K562 (cell line): Measurements from ENCODE around the gene TAS1R3. TPM values are rescaled to one million over a fixed set of nuclear protein-coding genes. Genes with fewer than 3 reads are reported as not detected.

ENCODE experiments used
- ATAC-seq: fragments of 200-7000 bp; cut with Tn5 transposase; 3 replicates; pipeline ENCODE4 v1.9.1; 2020; ENCODE audit warnings: moderate library complexity
- BruUV-seq: library from RNA; stranded (reverse); fragments of 400-500 nt; replicated peaks from 2 replicates; lab custom pipeline; 2021; lab: Mats Ljungman, UMichigan
- CTCF ChIA-PET: fragments of 300-600 bp; formaldehyde crosslinking; extraction: SDS; loops from one replicate; lab custom pipeline; 2021; ENCODE audit warnings: low intra/inter-chr PET ratio; lab: Yijun Ruan, JAX
- POLR2A ChIA-PET: fragments of 300-600, 350-650 bp; sonication (Branson Sonifier 250); formaldehyde crosslinking; extraction: SDS; loops from one replicate; lab custom pipeline; 2021; ENCODE audit warnings: antibody characterized with exemption, inconsistent platforms; lab: Yijun Ruan, JAX
- DNase-seq, 4 experiments: peaks; one replicate each; pipeline versions ENCODE4 v3.0.0 to v3.0.0-alpha.2; 2011 to 2018; ENCODE audit warnings: low spot score in 3 of 4, mixed read lengths in 3 of 4; ENCODE audit errors: extremely low read depth in 1 of 4
- FAIRE-seq: peaks from 2 replicates; lab custom pipeline; 2011; peaks lifted over from hg19 to GRCh38; lab: Jason Lieb, UNC
- H2AFZ ChIP-seq: 2 replicates; pipeline ENCODE4 v1.6.0; 2011; ENCODE audit warnings: low read depth, low read length, control low read depth, inconsistent platforms
- H3K27ac ChIP-seq: fragments of 200-600 bp; 3 replicates; pipeline ENCODE4 v1.8.0; 2011; ENCODE audit warnings: low read depth, mild to moderate bottlenecking, control low read depth, inconsistent platforms, low read length, moderate library complexity, mixed read lengths; ENCODE audit errors: extremely low read depth
- H3K27me3 ChIP-seq, 2 experiments: fragments of 300-600 bp in 1 of 2; 2 replicates in 1 of 2; 3 replicates in 1 of 2; pipeline versions ENCODE4 v1.6.0 to v1.8.0; 2011; ENCODE audit warnings: inconsistent platforms in 2 of 2, low read length in 2 of 2, mild to moderate bottlenecking in 1 of 2, mixed read lengths in 1 of 2, moderate library complexity in 1 of 2; ENCODE audit not compliant: control insufficient read depth in 2 of 2, insufficient read depth in 2 of 2
- H3K36me3 ChIP-seq: fragments of 300-600 bp; 3 replicates; pipeline ENCODE4 v1.8.0; 2011; ENCODE audit warnings: mild to moderate bottlenecking, low read length, inconsistent platforms; ENCODE audit not compliant: control insufficient read depth, insufficient read depth
- H3K4me1 ChIP-seq, 2 experiments: fragments of 200-600 bp in 1 of 2; replicated peaks in 1 of 2; 2 replicates in 1 of 2; 3 replicates in 1 of 2; pipeline versions ENCODE4 v1.5.1 to v1.8.0; 2011; ENCODE audit warnings: inconsistent platforms in 2 of 2, low read length in 2 of 2, mild to moderate bottlenecking in 1 of 2, mixed read lengths in 1 of 2, moderate library complexity in 1 of 2; ENCODE audit not compliant: control insufficient read depth in 2 of 2, insufficient read depth in 2 of 2
- H3K4me2 ChIP-seq: 2 replicates; pipeline ENCODE4 v1.6.1; 2011; ENCODE audit warnings: low read length, control low read depth, inconsistent platforms, mixed read lengths; ENCODE audit not compliant: insufficient read depth
- H3K4me3 ChIP-seq: fragments of 200-600 bp; sonication (generic), shearing (Covaris generic); 2 replicates; pipeline ENCODE4 v1.5.1; 2016; ENCODE audit warnings: control low read depth, inconsistent platforms
- H3K79me2 ChIP-seq: fragments of 200-600 bp; 3 replicates; pipeline ENCODE4 v1.8.0; 2011; ENCODE audit warnings: low read length, inconsistent platforms; ENCODE audit not compliant: control insufficient read depth, insufficient read depth
- H3K9ac ChIP-seq, 2 experiments: 2 replicates each; pipeline versions ENCODE4 v1.6.0 to v1.6.1; 2011; ENCODE audit warnings: low read depth in 2 of 2, low read length in 2 of 2, control low read depth in 1 of 2, inconsistent platforms in 1 of 2, mild to moderate bottlenecking in 1 of 2, mixed read lengths in 1 of 2; ENCODE audit not compliant: insufficient read depth in 1 of 2
- H3K9me1 ChIP-seq: one replicate; pipeline ENCODE4 v1.6.0; 2011; ENCODE audit warnings: inconsistent platforms, mild to moderate bottlenecking, low read length, moderate library complexity; ENCODE audit not compliant: control insufficient read depth, insufficient read depth
- H3K9me3 ChIP-seq: replicated peaks from 2 replicates; pipeline ENCODE4 v1.5.1; 2011; ENCODE audit warnings: low read depth, low read length, inconsistent platforms; ENCODE audit not compliant: control insufficient read depth, insufficient read depth
- H4K20me1 ChIP-seq: replicated peaks from 2 replicates; pipeline ENCODE4 v1.6.1; 2011; ENCODE audit warnings: low read length, inconsistent platforms, mixed read lengths; ENCODE audit not compliant: control insufficient read depth, insufficient read depth
- KLF1 ChIP-seq: fragments of 450-650 bp; IDR thresholded peaks from 2 replicates; pipeline ENCODE4 v1.6.1; 2016; ENCODE audit warnings: missing genetic modification characterization, missing compliant biosample characterization
- NR3C1 ChIP-seq: sonication (generic); formaldehyde crosslinking; IDR thresholded peaks from 2 replicates; pipeline ENCODE4 v1.8.1; 2022; ENCODE audit warnings: missing genetic modification reagents
- PCBP1 ChIP-seq: fragments of 200-400 bp; formaldehyde crosslinking; IDR thresholded peaks from 2 replicates; pipeline ENCODE4 v1.6.1; 2018; ENCODE audit warnings: mild to moderate bottlenecking, low read depth, low read length; ENCODE audit not compliant: poor library complexity, severe bottlenecking
- POLR2G ChIP-seq: fragments of 200-400 bp; formaldehyde crosslinking; IDR thresholded peaks from 2 replicates; pipeline ENCODE4 v1.6.1; 2017; ENCODE audit warnings: low read depth, mild to moderate bottlenecking, antibody characterized with exemption, low read length, moderate library complexity
- RB1 ChIP-seq: fragments of 450-650 bp; IDR thresholded peaks from 2 replicates; pipeline ENCODE4 v1.6.1; 2017; ENCODE audit warnings: low read depth, mild to moderate bottlenecking
- SMC3 ChIP-seq: conservative IDR thresholded peaks from 2 replicates; pipeline ENCODE4 v1.6.1; 2011; ENCODE audit warnings: low read depth, low read length, improper control_type of control experiment; ENCODE audit not compliant: insufficient read depth
- SPI1 ChIP-seq: IDR thresholded peaks from 2 replicates; pipeline ENCODE4 v1.6.1; 2011; ENCODE audit warnings: low read depth, low read length, control low read depth, borderline replicate concordance
- TAF15 ChIP-seq: fragments of 200-400 bp; formaldehyde crosslinking; IDR thresholded peaks from 2 replicates; pipeline ENCODE4 v1.6.1; 2017; ENCODE audit warnings: mild to moderate bottlenecking, low read depth, low read length, moderate library complexity
- ZNF282 ChIP-seq: sonication (generic); formaldehyde crosslinking; IDR thresholded peaks from 2 replicates; pipeline ENCODE4 v1.8.1; 2023; ENCODE audit warnings: missing genetic modification reagents
- ZNF644 ChIP-seq: fragments of 200-800 bp; sonication (Bioruptor generic); IDR thresholded peaks from 2 replicates; pipeline ENCODE4 v1.6.1; 2016; ENCODE audit warnings: low read depth, missing genetic modification characterization, missing compliant biosample characterization
- WGBS: fragments of 100-300 bp; shearing (Covaris generic); methylation state at CpG from one replicate; pipeline ENCODE4 v1.1.6; 2016; ENCODE audit warnings: low coverage, mixed read lengths; ENCODE audit not compliant: insufficient coverage; ENCODE audit errors: missing lambda C conversion rate; 5-methylcytosine and 5-hydroxymethylcytosine counted together
- in situ Hi-C: fragments of 300-500 bp; cut with MboI; formaldehyde crosslinking; loops from 4 replicates; pipeline ENCODE4 v1.15.0; 2018; ENCODE audit warnings: inconsistent platforms, mixed read lengths
- intact Hi-C: fragments of 100-400 bp; cut with micrococcal nuclease; formaldehyde crosslinking; loops from 2 replicates; pipeline ENCODE4 v1.14.2; 2022
- polyA plus RNA-seq, 8 experiments: library from polyadenylated mRNA; depleted of rRNA in 4 of 8; stranded (reverse) in 5 of 8; unstranded in 3 of 8; fragments of >200 nt; fragmentation: Nextera tagmentation in 2 of 8; fragmentation: Illumina TruSeq in 1 of 8; extraction: Ambion mirVana in 2 of 8; extraction: Trizol in 1 of 8; gene quantifications; 2 replicates each; pipeline versions ENCODE4 v1.2.1 to v1.2.3, GENCODE V29; 2011 to 2014; ENCODE audit warnings: inconsistent platforms in 1 of 8, missing spikeins in 1 of 8
- total RNA-seq, 7 experiments: library from RNA; depleted of rRNA in 6 of 7; stranded (reverse); fragments of >200 nt in 6 of 7; fragmentation: Illumina TruSeq in 2 of 7; extraction: Trizol in 2 of 7; gene quantifications; 2 replicates each; pipeline versions ENCODE4 v1.2.1 to v1.2.3, GENCODE V29; 2011 to 2021; ENCODE audit warnings: low replicate concordance in 1 of 7
- TF ChIP-seq, protein P1 (sequence below): sonication (generic); formaldehyde crosslinking; IDR thresholded peaks from 2 replicates; pipeline ENCODE4 v1.8.1; 2023; ENCODE audit warnings: mild to moderate bottlenecking, missing genetic modification reagents
- TF ChIP-seq, protein P2 (sequence below): fragments of 250-450 bp; sonication (Bioruptor Pico); IDR thresholded peaks from 2 replicates; pipeline ENCODE4 v1.9.0; 2021; ENCODE audit warnings: mild to moderate bottlenecking, inconsistent platforms
- TF ChIP-seq, protein P3 (sequence below): sonication (generic); formaldehyde crosslinking; IDR thresholded peaks from 2 replicates; pipeline ENCODE4 v1.8.0; 2022; ENCODE audit warnings: missing genetic modification reagents, mild to moderate bottlenecking, moderate library complexity, borderline replicate concordance

The TAS1R3 gene
- total and polyA plus RNA-seq, 9 of the 15 experiments (the other 6 are each of a cell fraction or from before 2014, with no cell fraction given) = 0.07 to 0.13 TPM; not detected in 7

- intact Hi-C loops = loop anchor here (2.0 to 10.0 kb wide), 2 partner anchors 23 to 131 kb away; no protein-coding TSS in a partner anchor
- WGBS = 38% methylated on average over 49 of the region's 52 CpGs
- TF ChIP-seq, protein P1, sequence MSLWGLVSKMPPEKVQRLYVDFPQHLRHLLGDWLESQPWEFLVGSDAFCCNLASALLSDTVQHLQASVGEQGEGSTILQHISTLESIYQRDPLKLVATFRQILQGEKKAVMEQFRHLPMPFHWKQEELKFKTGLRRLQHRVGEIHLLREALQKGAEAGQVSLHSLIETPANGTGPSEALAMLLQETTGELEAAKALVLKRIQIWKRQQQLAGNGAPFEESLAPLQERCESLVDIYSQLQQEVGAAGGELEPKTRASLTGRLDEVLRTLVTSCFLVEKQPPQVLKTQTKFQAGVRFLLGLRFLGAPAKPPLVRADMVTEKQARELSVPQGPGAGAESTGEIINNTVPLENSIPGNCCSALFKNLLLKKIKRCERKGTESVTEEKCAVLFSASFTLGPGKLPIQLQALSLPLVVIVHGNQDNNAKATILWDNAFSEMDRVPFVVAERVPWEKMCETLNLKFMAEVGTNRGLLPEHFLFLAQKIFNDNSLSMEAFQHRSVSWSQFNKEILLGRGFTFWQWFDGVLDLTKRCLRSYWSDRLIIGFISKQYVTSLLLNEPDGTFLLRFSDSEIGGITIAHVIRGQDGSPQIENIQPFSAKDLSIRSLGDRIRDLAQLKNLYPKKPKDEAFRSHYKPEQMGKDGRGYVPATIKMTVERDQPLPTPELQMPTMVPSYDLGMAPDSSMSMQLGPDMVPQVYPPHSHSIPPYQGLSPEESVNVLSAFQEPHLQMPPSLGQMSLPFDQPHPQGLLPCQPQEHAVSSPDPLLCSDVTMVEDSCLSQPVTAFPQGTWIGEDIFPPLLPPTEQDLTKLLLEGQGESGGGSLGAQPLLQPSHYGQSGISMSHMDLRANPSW (CRISPR knock-in tag) = 0 out of 2 replicates have a peak, but pooled peaks have one; percentile 26
- TF ChIP-seq, protein P2, sequence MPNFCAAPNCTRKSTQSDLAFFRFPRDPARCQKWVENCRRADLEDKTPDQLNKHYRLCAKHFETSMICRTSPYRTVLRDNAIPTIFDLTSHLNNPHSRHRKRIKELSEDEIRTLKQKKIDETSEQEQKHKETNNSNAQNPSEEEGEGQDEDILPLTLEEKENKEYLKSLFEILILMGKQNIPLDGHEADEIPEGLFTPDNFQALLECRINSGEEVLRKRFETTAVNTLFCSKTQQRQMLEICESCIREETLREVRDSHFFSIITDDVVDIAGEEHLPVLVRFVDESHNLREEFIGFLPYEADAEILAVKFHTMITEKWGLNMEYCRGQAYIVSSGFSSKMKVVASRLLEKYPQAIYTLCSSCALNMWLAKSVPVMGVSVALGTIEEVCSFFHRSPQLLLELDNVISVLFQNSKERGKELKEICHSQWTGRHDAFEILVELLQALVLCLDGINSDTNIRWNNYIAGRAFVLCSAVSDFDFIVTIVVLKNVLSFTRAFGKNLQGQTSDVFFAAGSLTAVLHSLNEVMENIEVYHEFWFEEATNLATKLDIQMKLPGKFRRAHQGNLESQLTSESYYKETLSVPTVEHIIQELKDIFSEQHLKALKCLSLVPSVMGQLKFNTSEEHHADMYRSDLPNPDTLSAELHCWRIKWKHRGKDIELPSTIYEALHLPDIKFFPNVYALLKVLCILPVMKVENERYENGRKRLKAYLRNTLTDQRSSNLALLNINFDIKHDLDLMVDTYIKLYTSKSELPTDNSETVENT = 0 out of 2 replicates have a peak, but pooled peaks have one; percentile 8
- TF ChIP-seq RB1 = 0 out of 2 replicates have a peak, but pooled peaks have one; percentile 2
- TF ChIP-seq NR3C1 = peak; percentile 22; the same call in 1 of the 2 replicates
- 0 out of 2 replicates have a peak, but pooled peaks have one; percentile 48 for TF ChIP-seq ZNF282
- TF ChIP-seq SMC3 = no peak
- TF ChIP-seq, protein P3, sequence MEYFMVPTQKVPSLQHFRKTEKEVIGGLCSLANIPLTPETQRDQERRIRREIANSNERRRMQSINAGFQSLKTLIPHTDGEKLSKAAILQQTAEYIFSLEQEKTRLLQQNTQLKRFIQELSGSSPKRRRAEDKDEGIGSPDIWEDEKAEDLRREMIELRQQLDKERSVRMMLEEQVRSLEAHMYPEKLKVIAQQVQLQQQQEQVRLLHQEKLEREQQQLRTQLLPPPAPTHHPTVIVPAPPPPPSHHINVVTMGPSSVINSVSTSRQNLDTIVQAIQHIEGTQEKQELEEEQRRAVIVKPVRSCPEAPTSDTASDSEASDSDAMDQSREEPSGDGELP (CRISPR knock-in tag) = peak; percentile 30; the same call in 1 of the 2 replicates
- TF ChIP-seq KLF1 (tag) = no peak
- TF ChIP-seq TAF15 = no peak
- TF ChIP-seq SPI1 = no peak
- peak; percentile 8 for TF ChIP-seq PCBP1
- TF ChIP-seq ZNF644 = no peak
- TF ChIP-seq POLR2G = peak; percentile 17
These were observed 42.9 kb downstream of the TAS1R3 start for GRCh38 chr1:1373815-1374588.

More at GRCh38 chr1:1373815-1374588, 42.9 kb downstream of the TAS1R3 start:
- Histone ChIP-seq H3K9me1 (peaks cover 6% of the 10 kb centered on the region), H3K4me3 (peak overlapping the region; percentile 100), H3K9ac (peak overlapping the region; percentile 99), H3K4me1 (peaks cover 16 to 59% of the 10 kb centered on the region in 2 experiments), H3K79me2 (peaks cover 31% of the 10 kb centered on the region), H4K20me1 (peaks cover 7% of the 10 kb centered on the region; the same call in 1 of the 2 replicates), H2AFZ (no peak overlapping the region), H3K36me3 (peaks cover 26% of the 10 kb centered on the region), H3K4me2 (peak overlapping the region; percentile 89), H3K27me3 (no peaks in the 10 kb centered on the region), H3K9me3 (no peaks in the 10 kb centered on the region), H3K27ac (peak overlapping the region; percentile 97)
- TSS peak; percentile 75 for BruUV-seq
- ChIA-PET CTCF (interaction anchor here (1.5 kb wide), 1 partner anchor 25 kb away, joined by 5 read pairs; the partner anchor contains the start of gene DVL1), POLR2A (interaction anchor here (0.6 to 4.2 kb wide), 9 partner anchors 13 to 865 kb away, joined by 3 to 54 read pairs (median 5); partner anchors contain the start of gene CCNL2)
- no peak for FAIRE-seq
- in situ Hi-C loops = no loop called here
- no peak for ATAC-seq
- peak in 1 of 4 experiments; percentile 54 for DNase-seq
